ENCODE data around the gene PTPRT.

DNA sequence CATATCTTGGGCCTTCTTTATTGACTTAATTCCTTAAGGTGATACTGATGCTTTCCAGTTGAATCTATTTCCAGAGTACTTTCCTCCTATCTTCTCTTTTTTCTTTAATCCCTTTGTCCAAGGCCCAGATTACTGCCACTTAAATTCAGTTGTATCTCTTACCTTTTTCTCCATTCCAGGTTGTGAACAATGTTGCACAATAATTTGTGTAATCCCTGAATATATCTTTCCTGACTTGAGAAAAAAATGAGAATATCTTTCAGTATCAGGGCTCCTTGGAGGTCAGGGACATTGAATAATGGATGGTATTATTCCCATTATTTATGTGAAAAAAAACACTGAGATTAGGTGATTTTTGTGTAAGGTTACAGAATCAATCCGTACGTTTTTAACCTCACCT lies 683.3 kb downstream of the PTPRT start:
- TF ChIP-seq EZH2 (optimal IDR thresholded peaks at IDR 0.05; ENCODE audit: low read depth, low read length): no peak
- TF ChIP-seq, protein P1, sequence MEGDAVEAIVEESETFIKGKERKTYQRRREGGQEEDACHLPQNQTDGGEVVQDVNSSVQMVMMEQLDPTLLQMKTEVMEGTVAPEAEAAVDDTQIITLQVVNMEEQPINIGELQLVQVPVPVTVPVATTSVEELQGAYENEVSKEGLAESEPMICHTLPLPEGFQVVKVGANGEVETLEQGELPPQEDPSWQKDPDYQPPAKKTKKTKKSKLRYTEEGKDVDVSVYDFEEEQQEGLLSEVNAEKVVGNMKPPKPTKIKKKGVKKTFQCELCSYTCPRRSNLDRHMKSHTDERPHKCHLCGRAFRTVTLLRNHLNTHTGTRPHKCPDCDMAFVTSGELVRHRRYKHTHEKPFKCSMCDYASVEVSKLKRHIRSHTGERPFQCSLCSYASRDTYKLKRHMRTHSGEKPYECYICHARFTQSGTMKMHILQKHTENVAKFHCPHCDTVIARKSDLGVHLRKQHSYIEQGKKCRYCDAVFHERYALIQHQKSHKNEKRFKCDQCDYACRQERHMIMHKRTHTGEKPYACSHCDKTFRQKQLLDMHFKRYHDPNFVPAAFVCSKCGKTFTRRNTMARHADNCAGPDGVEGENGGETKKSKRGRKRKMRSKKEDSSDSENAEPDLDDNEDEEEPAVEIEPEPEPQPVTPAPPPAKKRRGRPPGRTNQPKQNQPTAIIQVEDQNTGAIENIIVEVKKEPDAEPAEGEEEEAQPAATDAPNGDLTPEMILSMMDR (IDR thresholded peaks at IDR 0.05; ENCODE audit: low read length): no peak

Data from MM.1S (cell line).